Tibial artery (tissue), 4 donors: ENCODE data around the gene STAG2.
"Not testable (repeated sequence)": the region's sequence is repeated elsewhere in the genome, so short reads cannot be mapped to it uniquely, and the experiment has no call there.

ENCODE experiments used
- DNase-seq, 2 donors: peaks; one replicate each; pipeline ENCODE4 v3.0.0-alpha.2; 2019
- H3K27ac ChIP-seq, 2 donors: fragments of 200-600 bp; sonication (generic) in 1 of 2; 1 replicate in 1 of 2; 2 replicates in 1 of 2; pipeline ENCODE4 v1.5.1; 2018 to 2019; ENCODE audit warnings: mild to moderate bottlenecking in 1 of 2
- H3K27me3 ChIP-seq, 2 donors: fragments of 200-600 bp; sonication (generic) in 1 of 2; one replicate each; pipeline versions ENCODE4 v1.5.1 to v1.6.0; 2016 to 2019
- H3K36me3 ChIP-seq, 3 donors: fragments of 200-600 bp; sonication (generic) in 2 of 3; one replicate each; pipeline ENCODE4 v1.5.1; 2016 to 2019; ENCODE audit warnings: mild to moderate bottlenecking in 2 of 3
- H3K4me1 ChIP-seq, 4 donors: fragments of 200-600 bp; sonication (generic) in 2 of 4; 1 replicate in 3 of 4; 2 replicates in 1 of 4; pipeline ENCODE4 v1.5.1; 2016 to 2019
- H3K4me3 ChIP-seq, 2 donors: fragments of 200-600 bp; sonication (generic) in 1 of 2; 1 replicate in 1 of 2; 2 replicates in 1 of 2; pipeline ENCODE4 v1.5.1; 2018 to 2019; ENCODE audit warnings: mild to moderate bottlenecking in 2 of 2
- H3K9me3 ChIP-seq, 3 donors: fragments of 200-600 bp; sonication (generic) in 1 of 3; one replicate each; pipeline ENCODE4 v1.5.1; 2016 to 2019
- CTCF ChIP-seq, 2 experiments: fragments of 200-600 bp in 1 of 2; fragments of 450-650 bp in 1 of 2; IDR thresholded peaks; one replicate each; pipeline ENCODE4 v1.5.1; 2017 to 2019; ENCODE audit warnings: antibody characterized with exemption in 2 of 2, mild to moderate bottlenecking in 1 of 2, moderate library complexity in 1 of 2
- intact Hi-C: fragments of 100-400 bp; cut with DNase I; formaldehyde crosslinking; loops from one replicate; pipeline ENCODE4 v1.15.0; 2023; ENCODE audit warnings: low total_unique reads

Gene STAG2

GRCh38 chrX:124033821-124034220, 72.3 kb downstream of the STAG2 start:
- H3K9me3 ChIP-seq, result no peaks in the 10 kb centered on the region
- H3K27me3 ChIP-seq, result no peaks in the 10 kb centered on the region
- H3K4me3 ChIP-seq, result no peak overlapping the region
- intact Hi-C loops, result no loop called here
- H3K4me1 ChIP-seq, result peaks cover 0 to 5% (median 0%) of the 10 kb centered on the region in 4 donors
- no peak for TF ChIP-seq CTCF (IDR thresholded peaks at IDR 0.05)
- DNase-seq, result no peak
- no peak overlapping the region for H3K27ac ChIP-seq
- peaks cover 0 to 4% (median 0%) of the 10 kb centered on the region in 3 donors for H3K36me3 ChIP-seq

GRCh38 chrX:124035657-124036056, 74.2 kb downstream of the STAG2 start:
- Histone ChIP-seq H3K4me3 (no peak overlapping the region), H3K27me3 (no peaks in the 10 kb centered on the region), H3K4me1 (peaks cover 0 to 3% (median 0%) of the 10 kb centered on the region in 4 donors), H3K36me3 (peaks cover 0 to 4% (median 0%) of the 10 kb centered on the region in 3 donors), H3K9me3 (no peaks in the 10 kb centered on the region), H3K27ac (no peak overlapping the region)
- intact Hi-C loops, result no loop called here
- no peak for TF ChIP-seq CTCF (IDR thresholded peaks at IDR 0.05)
- no peak for DNase-seq

- no peak for TF ChIP-seq CTCF (IDR thresholded peaks at IDR 0.05)
- no peak for DNase-seq
- H3K4me1 ChIP-seq, result no peaks in the 10 kb centered on the region
- intact Hi-C loops, result no loop called here
- no peaks in the 10 kb centered on the region for H3K9me3 ChIP-seq
- no peak overlapping the region for H3K4me3 ChIP-seq
- H3K36me3 ChIP-seq, result no peaks in the 10 kb centered on the region
- H3K27me3 ChIP-seq, result no peaks in the 10 kb centered on the region
- H3K27ac ChIP-seq, result no peak overlapping the region
These were observed 80.5 kb downstream of the STAG2 start for GRCh38 chrX:124042042-124042441.

- H3K36me3 ChIP-seq, result peaks cover 0 to 2% (median 0%) of the 10 kb centered on the region in 3 donors
- H3K9me3 ChIP-seq, result no peaks in the 10 kb centered on the region
- intact Hi-C loops, result no loop called here
- no peak for DNase-seq
- no peak for TF ChIP-seq CTCF (IDR thresholded peaks at IDR 0.05)
- no peaks in the 10 kb centered on the region for H3K4me1 ChIP-seq
- H3K27me3 ChIP-seq, result no peaks in the 10 kb centered on the region
- no peak overlapping the region for H3K4me3 ChIP-seq
- H3K27ac ChIP-seq, result no peak overlapping the region
These were observed 83.6 kb downstream of the STAG2 start for GRCh38 chrX:124045109-124045508.

- H3K9me3 ChIP-seq, H3K4me3 ChIP-seq, H3K27me3 ChIP-seq, intact Hi-C loops, DNase-seq, H3K4me1 ChIP-seq, H3K27ac ChIP-seq: not testable (repeated sequence)
- H3K36me3 ChIP-seq, result peaks cover 16 to 22% (median 19%) of the 10 kb centered on the region in 3 donors
These were observed 122.9 kb downstream of the STAG2 start for GRCh38 chrX:124084417-124084816.

GRCh38 chrX:124085063-124085462, 123.6 kb downstream of the STAG2 start:
- no peaks in the 10 kb centered on the region for H3K9me3 ChIP-seq
- no peaks in the 10 kb centered on the region for H3K27me3 ChIP-seq
- H3K36me3 ChIP-seq, result peaks cover 16 to 22% (median 22%) of the 10 kb centered on the region in 3 donors
- intact Hi-C loops, result no loop called here
- no peak for TF ChIP-seq CTCF (IDR thresholded peaks at IDR 0.05)
- H3K27ac ChIP-seq, result no peak overlapping the region
- no peak for DNase-seq
- no peaks in the 10 kb centered on the region for H3K4me1 ChIP-seq
- no peak overlapping the region for H3K4me3 ChIP-seq
